ENCODE results near the gene MYBPC3.
"Not testable (repeated sequence)": the region's sequence is repeated elsewhere in the genome, so short reads cannot be mapped to it uniquely, and the experiment has no call there.

The MYBPC3 gene

DNA sequence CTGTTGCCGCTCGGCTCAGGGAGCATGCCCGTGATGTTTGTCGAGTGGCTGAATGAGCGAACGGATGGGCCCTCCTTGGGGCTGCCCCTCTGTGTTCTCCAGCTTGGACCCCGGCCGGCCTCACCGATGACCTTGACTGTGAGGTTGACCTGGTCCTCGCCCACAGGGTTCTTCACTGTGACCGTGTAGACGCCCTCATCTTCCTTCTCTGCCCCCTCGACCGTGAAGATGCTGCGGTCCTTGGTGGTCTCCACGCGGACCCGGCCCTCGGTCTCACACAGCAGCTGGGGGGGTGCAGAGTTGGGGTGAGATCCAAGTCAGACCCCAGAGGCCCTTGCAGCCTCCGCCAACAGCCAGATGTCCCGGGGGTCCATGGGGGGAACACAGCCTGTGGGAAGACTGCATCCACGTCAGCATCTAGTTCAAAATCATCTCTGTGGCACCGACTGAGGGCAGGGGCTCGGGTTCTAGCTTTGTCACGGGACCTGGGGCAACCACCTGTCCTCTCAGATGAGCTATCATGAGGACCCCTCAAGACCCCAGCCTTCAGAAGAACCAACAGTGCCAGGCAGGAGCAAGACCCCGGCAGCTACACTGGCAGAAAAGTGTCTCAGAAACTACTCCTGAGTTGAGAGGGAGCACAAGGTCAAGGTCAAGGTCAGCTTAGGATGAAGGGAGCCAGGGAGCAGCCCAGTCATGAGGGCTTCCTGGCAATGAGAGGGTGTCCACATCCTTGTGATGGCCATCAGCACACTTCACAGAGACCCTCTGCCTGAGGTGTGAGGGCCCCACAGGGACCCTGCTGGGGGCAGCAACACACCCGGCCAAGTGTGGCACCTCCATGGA, 13.9 kb downstream of the MYBPC3 start:
- no peak for DNase-seq (ENCODE audit: low spot score)

GRCh38 chr11:47337229-47337924, 15.1 kb downstream of the MYBPC3 start:
- no peak for DNase-seq (ENCODE audit: low spot score)

GRCh38 chr11:47336595-47336994, 15.9 kb downstream of the MYBPC3 start:
- DNase-seq (ENCODE audit: low spot score) = no peak

DNA sequence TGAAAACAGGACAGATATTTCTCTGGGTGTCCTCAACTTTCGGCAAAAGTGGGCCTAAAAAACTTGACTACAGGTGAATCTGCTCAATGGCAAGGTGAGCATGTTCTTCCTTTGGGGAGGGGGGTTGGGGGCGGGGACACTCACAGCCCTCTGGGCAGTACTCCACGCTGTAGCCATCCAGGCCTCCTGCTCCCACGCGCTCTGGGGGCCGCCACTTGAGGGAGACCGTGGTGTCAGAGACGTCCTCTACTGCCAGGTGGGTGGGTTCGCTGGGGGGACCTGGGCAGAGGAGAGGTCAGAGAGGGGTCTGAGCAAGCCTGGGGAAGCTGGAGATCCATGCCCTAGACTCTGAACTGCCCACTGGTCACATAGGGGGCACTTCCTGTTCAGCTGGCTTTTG, 16.8 kb downstream of the MYBPC3 start:
- no peak for DNase-seq (ENCODE audit: low spot score)

DNA sequence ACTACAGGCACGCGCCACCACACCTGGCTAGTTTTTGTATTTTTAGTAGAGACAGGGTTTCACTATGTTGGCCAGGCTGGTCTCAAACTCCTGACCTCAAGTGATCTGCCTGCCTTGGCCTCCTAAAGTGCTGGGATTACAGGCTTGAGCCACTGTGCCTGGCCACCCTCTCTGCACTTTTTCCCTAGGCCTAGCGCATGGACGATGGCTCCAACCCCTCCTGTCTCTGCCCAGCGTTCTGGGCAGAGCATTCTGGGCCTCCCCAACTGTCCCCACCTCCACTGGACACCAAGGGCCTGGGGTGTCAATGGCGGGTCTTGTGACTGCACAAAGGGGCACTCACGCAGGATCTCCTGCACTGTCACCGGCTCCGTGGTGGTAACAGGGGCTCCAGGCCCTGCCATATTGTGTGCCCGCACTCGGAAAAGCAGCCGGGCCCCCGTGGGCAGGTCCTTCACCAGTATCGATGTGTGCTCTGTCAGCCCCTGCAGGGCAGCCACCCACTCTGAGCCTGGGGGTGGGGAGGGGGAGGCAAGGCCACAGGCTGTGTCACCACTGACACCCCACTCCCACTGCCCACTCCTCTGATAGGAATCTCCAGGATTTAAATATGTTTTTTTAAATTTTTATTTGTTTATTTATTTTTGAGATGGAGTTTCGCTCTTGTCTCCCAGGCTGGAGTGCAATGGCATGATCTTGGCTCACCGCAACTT, 17.6 kb downstream of the MYBPC3 start:
- not testable (repeated sequence) for DNase-seq (ENCODE audit: low spot score)

DNA sequence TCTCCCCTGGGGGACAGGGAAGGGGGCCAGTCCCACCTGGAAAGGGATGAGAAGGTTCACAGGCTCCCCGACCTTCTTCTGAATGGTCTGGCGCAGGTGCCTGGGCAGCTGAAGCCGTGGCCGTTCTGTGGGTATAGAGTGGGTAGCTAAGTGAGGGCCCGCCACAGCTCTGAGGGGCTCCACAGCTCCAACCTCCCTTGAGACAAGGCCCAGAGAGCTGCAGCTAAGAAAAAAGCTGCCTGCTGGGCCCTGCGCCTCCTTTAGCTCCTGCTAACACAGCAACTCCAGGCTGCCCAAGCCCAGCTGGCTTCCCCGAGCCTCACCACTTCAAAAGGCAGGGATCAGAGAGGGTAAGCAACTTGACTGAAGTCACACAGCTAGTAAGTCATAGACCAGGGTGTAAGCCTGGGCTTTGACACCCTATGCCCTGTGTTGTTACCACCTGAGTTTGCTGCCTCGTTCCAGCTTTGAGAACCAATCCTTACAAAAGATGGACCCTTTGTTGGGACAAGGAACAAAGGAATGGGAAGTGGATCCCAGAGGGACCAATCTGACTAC, 18.5 kb downstream of the MYBPC3 start:
- DNase-seq (ENCODE audit: low spot score) = no peak

DNA sequence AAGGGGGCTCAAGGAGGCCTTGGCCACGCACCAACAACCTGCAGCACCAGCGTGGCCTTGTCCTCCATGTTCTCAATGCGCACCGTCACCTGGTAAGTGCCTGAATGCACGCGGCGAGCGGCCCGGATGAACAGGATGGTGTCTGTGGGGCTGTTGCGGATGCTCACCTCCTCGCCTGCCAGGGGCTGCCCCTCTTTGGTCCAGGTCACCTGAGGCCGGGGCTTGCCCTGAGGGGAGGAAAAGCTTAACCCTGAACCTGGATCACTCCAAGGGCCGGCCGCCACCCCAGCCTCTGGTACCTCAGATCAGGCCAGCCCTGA, 19.0 kb downstream of the MYBPC3 start:
- no peak for DNase-seq (ENCODE audit: low spot score)

GRCh38 chr11:47332791-47333525, 19.5 kb downstream of the MYBPC3 start:
- no peak for DNase-seq (ENCODE audit: low spot score)

DNA sequence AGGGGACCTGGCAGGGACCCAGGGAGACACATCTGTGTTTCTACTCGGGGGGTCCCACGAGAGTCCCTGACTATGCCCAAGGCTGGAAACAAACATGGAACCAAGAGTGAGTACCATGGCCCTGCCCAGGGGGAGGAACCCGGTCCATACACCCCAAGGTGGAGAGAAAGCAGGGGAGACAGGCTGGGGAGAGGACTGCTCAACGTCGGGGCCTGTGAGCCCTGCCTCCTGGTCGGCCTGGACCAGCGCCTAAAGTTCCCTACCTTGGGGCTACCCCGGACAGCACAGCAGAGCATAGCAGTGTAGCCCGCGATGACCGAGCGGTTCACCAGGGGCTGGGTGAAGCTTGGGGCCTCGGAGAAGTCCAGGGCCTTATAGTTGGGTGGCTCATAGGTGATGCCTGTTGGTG, 20.2 kb downstream of the MYBPC3 start:
- DNase-seq (ENCODE audit: low spot score) = no peak

DNA sequence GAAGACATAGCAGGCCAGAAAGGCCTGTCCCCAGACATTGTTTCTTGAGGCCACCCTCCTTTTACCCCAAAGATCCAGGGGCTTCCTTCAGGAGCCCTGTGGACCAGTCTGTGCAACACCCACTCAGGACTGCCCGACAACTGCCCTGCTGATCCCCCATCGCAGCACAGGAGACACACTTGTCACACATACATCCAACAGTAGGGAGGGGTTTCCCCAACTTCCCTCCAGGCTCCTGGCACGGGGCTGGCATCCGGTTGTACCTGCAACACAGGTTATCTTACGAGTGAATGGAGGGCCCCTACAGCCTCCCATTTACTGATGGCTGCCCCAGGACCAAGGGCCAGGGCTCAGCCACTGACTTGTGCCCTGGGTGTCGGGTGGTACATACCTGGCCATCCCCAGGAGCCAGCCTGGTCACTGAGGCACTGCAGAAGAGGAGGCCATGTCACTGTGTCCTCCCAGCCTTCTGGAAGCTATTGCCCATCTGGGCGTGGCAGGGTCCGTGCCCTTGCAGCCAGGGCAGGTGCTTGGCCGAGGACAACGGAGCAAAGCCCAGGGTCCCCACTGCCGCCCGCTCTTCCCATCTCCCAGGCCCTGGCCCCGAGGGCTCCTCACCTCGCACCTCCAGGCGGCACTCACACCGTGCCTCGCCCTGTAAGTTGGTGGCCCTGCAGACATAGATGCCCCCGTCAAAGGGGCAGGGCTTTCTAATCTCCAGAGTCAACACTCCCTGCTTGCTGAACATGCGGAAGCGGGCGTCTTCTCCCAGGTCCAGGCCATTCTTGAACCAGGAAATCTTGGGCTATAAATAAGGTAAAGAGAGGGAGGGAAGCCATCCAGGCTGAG, 20.8 kb downstream of the MYBPC3 start:
- DNase-seq (ENCODE audit: low spot score) = no peak

- DNase-seq (ENCODE audit: low spot score) = no peak
These were observed 22.2 kb downstream of the MYBPC3 start for GRCh38 chr11:47329987-47330931.

DNA sequence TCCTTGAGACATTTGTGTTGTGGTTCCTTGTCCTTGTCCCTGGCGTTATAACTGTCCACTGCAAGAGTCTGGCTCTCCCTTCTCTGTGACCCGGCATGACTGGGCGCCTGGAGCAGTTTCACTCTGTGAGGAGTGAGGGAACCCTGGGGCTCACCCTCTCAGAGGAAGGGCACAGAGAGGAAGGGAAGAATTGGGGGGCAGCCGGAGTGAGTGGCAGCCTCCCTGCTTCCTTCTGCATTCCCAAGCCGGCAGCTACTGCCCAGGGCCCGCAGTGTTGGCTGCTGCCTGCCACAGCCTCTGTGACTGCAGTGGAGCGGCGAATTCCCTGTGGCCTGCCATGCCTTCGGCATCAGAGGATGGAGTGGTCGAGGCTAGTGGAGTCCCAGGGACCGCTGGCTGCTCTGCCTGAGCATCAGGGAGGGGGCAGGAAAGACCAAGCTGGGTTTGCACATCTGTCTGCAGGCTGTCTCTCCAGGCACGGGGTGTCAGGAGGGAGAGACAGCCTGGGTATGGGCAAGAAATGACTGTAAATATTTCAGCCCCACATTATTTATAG, 23.0 kb downstream of the MYBPC3 start:
- DNase-seq (ENCODE audit: low spot score) = no peak

DNA sequence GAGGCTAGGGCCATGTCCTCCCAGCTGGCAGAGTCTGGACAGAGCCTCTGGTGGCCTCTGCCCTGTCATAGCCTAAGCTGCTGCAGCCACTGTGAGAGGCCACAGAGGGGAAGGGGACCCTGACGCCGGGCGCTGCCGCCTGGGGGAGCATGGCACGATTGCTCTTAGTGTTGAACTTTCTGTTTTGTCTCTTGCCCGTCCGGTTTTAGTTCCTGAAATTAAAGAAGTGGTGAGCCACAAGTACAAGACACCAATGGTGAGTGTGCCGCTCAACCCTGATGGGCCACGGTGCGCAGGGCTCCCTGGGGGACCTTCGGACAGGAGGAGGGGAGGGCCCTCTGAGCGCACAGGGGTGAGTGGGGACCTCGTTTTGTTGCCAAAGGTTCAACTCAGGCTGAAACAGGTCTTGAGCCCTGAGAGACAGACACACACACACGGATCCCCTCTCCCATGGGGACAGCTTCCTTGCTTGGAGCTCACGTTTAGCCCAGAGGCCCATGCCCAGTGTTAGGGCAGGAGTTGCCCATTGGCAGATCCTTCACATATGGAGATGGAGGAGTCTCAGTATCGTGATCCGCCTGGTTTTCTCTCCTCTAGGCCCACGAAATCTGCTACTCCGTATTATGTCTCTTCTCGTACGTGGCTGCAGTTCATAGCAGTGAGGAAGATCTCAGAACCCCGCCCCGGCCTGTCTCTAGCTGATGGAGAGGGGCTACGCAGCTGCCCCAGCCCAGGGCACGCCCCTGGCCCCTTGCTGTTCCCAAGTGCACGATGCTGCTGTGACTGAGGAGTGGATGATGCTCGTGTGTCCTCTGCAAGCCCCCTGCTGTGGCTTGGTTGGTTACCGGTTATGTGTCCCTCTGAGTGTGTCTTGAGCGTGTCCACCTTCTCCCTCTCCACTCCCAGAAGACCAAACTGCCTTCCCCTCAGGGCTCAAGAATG, 23.8 kb downstream of the MYBPC3 start:
- DNase-seq (ENCODE audit: low spot score) = no peak

- no peak for DNase-seq (ENCODE audit: low spot score)
These were observed 24.6 kb downstream of the MYBPC3 start for GRCh38 chr11:47327949-47328348.

DNA sequence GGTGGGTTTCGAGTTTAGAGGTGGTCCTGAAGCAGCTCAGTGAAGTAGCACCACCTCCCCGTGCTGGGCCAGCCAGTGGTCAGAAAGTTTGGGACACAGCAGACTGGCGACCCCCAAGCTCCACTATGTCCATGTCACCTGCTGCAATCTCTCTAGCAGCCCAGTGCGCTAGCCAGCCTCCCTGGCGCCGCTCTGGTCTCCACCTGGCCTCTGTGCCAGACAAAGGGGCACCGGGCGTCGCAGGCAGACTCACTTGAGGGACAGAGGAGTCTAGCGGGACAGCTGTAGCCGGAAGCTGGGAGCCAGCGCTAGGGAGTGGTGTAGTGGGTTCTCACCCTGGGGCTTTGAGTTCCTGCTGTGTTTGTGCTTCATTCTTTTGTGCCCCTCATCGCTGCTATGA, 25.5 kb downstream of the MYBPC3 start:
- no peak for DNase-seq (ENCODE audit: low spot score)

- no peak for DNase-seq (ENCODE audit: low spot score)
These were observed 26.3 kb downstream of the MYBPC3 start for GRCh38 chr11:47326198-47326597.

GRCh38 chr11:47325271-47326041, 27.0 kb downstream of the MYBPC3 start:
- DNase-seq (ENCODE audit: low spot score) = no peak

DNA sequence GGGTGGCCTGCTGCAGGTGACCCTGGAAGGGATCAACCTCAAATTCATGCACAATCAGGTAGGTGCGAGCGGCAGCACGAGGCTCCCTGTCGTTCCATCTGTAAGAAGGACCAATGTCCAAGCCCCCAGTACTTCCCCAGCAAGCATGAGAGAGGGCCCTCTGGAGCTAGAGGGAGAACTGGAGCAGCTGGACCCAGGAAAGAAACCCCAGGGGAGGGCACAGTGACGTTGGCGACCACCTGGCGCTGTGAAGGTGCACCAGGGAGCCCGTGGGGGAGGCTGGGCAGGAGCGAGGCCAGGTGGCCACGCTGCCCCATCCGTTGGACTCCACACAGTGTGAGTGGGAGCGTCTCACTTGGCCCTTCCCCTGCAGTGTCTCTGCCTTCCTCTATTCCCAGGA, 28.0 kb downstream of the MYBPC3 start:
- DNase-seq (ENCODE audit: low spot score) = no peak
